Large intestine (tissue), 3 donors: ENCODE measurements around the gene TLCD4. TPM values are rescaled to one million over a fixed set of nuclear protein-coding genes. Genes with fewer than 3 reads are reported as not detected.
"Not testable (repeated sequence)": the region's sequence is repeated elsewhere in the genome, so short reads cannot be mapped to it uniquely, and the experiment has no call there.

Experiments
- DNase-seq, 2 donors: peaks; one replicate each; pipeline versions ENCODE4 v3.0.0 to v3.0.0-alpha.2; 2013
- H3K27ac ChIP-seq: one replicate; pipeline ENCODE4 v1.5.1; 2013; ENCODE audit warnings: low read length
- H3K27me3 ChIP-seq: 2 replicates; pipeline ENCODE4 v1.6.1; 2013; ENCODE audit warnings: low read length; ENCODE audit not compliant: control insufficient read depth, insufficient read depth
- H3K36me3 ChIP-seq: 2 replicates; pipeline ENCODE4 v1.6.1; 2013; ENCODE audit warnings: low read length; ENCODE audit not compliant: control insufficient read depth, insufficient read depth
- H3K4me1 ChIP-seq: one replicate; pipeline ENCODE4 v1.6.1; 2013; ENCODE audit warnings: low read length; ENCODE audit not compliant: control insufficient read depth, insufficient read depth
- H3K4me3 ChIP-seq: one replicate; pipeline ENCODE4 v1.5.1; 2013; ENCODE audit warnings: low read length
- H3K9me3 ChIP-seq: one replicate; pipeline ENCODE4 v1.6.1; 2013; ENCODE audit warnings: mild to moderate bottlenecking, low read depth, low read length, moderate library complexity; ENCODE audit not compliant: control insufficient read depth
- WGBS: methylation state at CpG from one replicate; pipeline ENCODE4 v1.1.5; 2013; ENCODE audit warnings: low lambda C conversion rate; ENCODE audit not compliant: insufficient coverage; 5-methylcytosine and 5-hydroxymethylcytosine counted together
- polyA plus RNA-seq: library from polyadenylated mRNA; unstranded; fragments of 120-200 nt; gene quantifications from one replicate; pipeline ENCODE4 v1.2.1, GENCODE V29; 2013

Gene TLCD4
- polyA plus RNA-seq, 1 donor = 4.9 TPM

GRCh38 chr1:95076034-95076433 is 41.1 kb upstream of the TLCD4 start:
- DNase-seq = no peak
- Histone ChIP-seq H3K4me1 (no peaks in the 10 kb centered on the region), H3K27ac (no peak overlapping the region), H3K27me3 (peaks cover 3% of the 10 kb centered on the region), H3K9me3 (no peaks in the 10 kb centered on the region), H3K36me3 (no peaks in the 10 kb centered on the region), H3K4me3 (no peak overlapping the region)

- H3K36me3 ChIP-seq = no peaks in the 10 kb centered on the region
- no peaks in the 10 kb centered on the region for H3K9me3 ChIP-seq
- H3K27ac ChIP-seq = no peak overlapping the region
- H3K4me1 ChIP-seq = no peaks in the 10 kb centered on the region
- WGBS = 100% methylated on average over 1 of the region's 1 CpG
- no peak overlapping the region for H3K4me3 ChIP-seq
- DNase-seq = no peak
- H3K27me3 ChIP-seq = peaks cover 3% of the 10 kb centered on the region
Observed at GRCh38 chr1:95080446-95080845, 36.7 kb upstream of the TLCD4 start.

- H3K9me3 ChIP-seq = no peaks in the 10 kb centered on the region
- WGBS = no CpG with 5 or more reads among the region's 1 CpG
- peaks cover 3% of the 10 kb centered on the region for H3K27me3 ChIP-seq
- DNase-seq = no peak
- no peaks in the 10 kb centered on the region for H3K4me1 ChIP-seq
- H3K27ac ChIP-seq = no peak overlapping the region
- no peaks in the 10 kb centered on the region for H3K36me3 ChIP-seq
- no peak overlapping the region for H3K4me3 ChIP-seq
Observed at GRCh38 chr1:95080879-95081278, 36.3 kb upstream of the TLCD4 start.

GRCh38 chr1:95084317-95085176 is 32.6 kb upstream of the TLCD4 start:
- Histone ChIP-seq H3K27me3 (no peaks in the 10 kb centered on the region), H3K4me1 (peaks cover 4% of the 10 kb centered on the region), H3K27ac (no peak overlapping the region), H3K36me3 (no peaks in the 10 kb centered on the region), H3K4me3 (no peak overlapping the region), H3K9me3 (peaks cover 3% of the 10 kb centered on the region)
- WGBS = 100% methylated on average over 1 of the region's 8 CpGs
- DNase-seq = peak; percentile 21 to 27

- Histone ChIP-seq H3K27me3 (no peaks in the 10 kb centered on the region), H3K27ac (no peak overlapping the region), H3K4me3 (no peak overlapping the region), H3K4me1 (peaks cover 4% of the 10 kb centered on the region), H3K9me3 (peaks cover 3% of the 10 kb centered on the region), H3K36me3 (no peaks in the 10 kb centered on the region)
- DNase-seq = no peak
- no CpG with 5 or more reads among the region's 2 CpGs for WGBS
Observed at GRCh38 chr1:95085376-95085775, 31.8 kb upstream of the TLCD4 start.

- WGBS = 19% methylated on average over 2 of the region's 5 CpGs
- H3K27ac ChIP-seq = no peak overlapping the region
- H3K4me3 ChIP-seq = no peak overlapping the region
- H3K9me3 ChIP-seq = peaks cover 10% of the 10 kb centered on the region
- no peaks in the 10 kb centered on the region for H3K27me3 ChIP-seq
- peak in 1 of 2 donors; percentile 36 for DNase-seq
- H3K4me1 ChIP-seq = peaks cover 4% of the 10 kb centered on the region
- no peaks in the 10 kb centered on the region for H3K36me3 ChIP-seq
Observed at GRCh38 chr1:95086949-95087533, 30.1 kb upstream of the TLCD4 start.

- DNase-seq = no peak
Observed at GRCh38 chr1:95088303-95088702, 28.9 kb upstream of the TLCD4 start.

GRCh38 chr1:95089650-95090287 is 27.4 kb upstream of the TLCD4 start:
- no peak overlapping the region for H3K4me3 ChIP-seq
- peaks cover 10% of the 10 kb centered on the region for H3K9me3 ChIP-seq
- WGBS = no CpG with 5 or more reads among the region's 6 CpGs
- no peaks in the 10 kb centered on the region for H3K27me3 ChIP-seq
- no peak for DNase-seq
- H3K27ac ChIP-seq = no peak overlapping the region
- H3K4me1 ChIP-seq = peaks cover 4% of the 10 kb centered on the region
- H3K36me3 ChIP-seq = no peaks in the 10 kb centered on the region

More at GRCh38 chr1:95088303-95088702, 28.9 kb upstream of the TLCD4 start:
- no peak overlapping the region for H3K4me3 ChIP-seq
- H3K9me3 ChIP-seq = peaks cover 10% of the 10 kb centered on the region
- no peaks in the 10 kb centered on the region for H3K36me3 ChIP-seq
- H3K4me1 ChIP-seq = peaks cover 4% of the 10 kb centered on the region
- no peaks in the 10 kb centered on the region for H3K27me3 ChIP-seq
- WGBS = no CpG with 5 or more reads among the region's 1 CpG
- no peak overlapping the region for H3K27ac ChIP-seq

GRCh38 chr1:95091290-95091689 is 25.9 kb upstream of the TLCD4 start:
- H3K36me3 ChIP-seq, DNase-seq, H3K4me3 ChIP-seq, H3K27me3 ChIP-seq, H3K9me3 ChIP-seq, H3K27ac ChIP-seq, H3K4me1 ChIP-seq: not testable (repeated sequence)
- no CpG with 5 or more reads among the region's 28 CpGs for WGBS

GRCh38 chr1:95092891-95093290 is 24.3 kb upstream of the TLCD4 start:
- not testable (repeated sequence) for DNase-seq, H3K36me3 ChIP-seq, H3K27me3 ChIP-seq, H3K27ac ChIP-seq, H3K9me3 ChIP-seq, H3K4me3 ChIP-seq, H3K4me1 ChIP-seq
